ENCODE data around the gene UBE2L5. TPM values are rescaled to one million over a fixed set of nuclear protein-coding genes. Genes with fewer than 3 reads are reported as not detected.

UBE2L5 gene
- total RNA-seq, 2 experiments from 2014 or later: not detected

DNA sequence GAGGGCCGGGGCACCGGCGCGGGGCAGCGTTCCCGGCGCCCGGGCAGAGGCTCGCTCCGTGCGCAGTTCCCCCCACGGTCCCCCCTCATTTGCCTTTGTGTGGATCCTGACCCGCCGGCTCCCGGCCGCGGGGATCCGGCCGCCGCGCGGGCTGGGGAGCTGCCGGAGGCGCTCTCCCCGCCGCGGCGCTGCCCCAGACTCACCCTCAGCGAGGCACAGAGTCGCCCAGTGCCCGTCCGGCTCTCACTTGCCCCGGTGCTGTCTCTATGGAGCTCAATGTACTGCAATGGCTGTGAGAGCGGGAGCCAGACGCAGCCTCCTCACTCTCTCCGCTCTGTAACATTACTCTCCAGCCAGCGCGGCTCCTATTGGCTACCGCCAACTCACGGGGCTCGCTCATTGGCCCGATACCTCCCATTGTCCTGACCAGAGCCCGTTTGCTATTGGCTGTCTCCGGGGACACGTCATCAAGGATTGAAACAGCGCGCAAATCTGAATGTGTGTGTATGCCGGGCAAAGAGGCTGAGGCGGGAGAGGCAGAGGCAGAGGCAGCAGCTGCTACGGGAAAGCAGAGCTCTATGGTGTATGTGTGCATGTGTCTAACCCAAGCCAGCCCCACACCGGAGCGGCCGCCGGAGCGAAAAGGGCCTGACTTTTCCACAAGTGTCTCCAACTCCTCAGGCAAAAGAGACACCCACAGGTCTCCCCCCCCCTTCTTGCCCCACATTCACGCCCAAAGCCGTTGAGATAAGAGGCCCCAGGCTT, 43.5 kb downstream of the UBE2L5 start, which contains the start of gene HMGB1:
Gene HMGB1, minus strand, starts transcription at position 344 of the 765 bp plus-strand sequence. CDS start 2,256 bp downstream, outside the sequence.
- Mint-ChIP-seq H3K27me3 (peaks cover 1% of the 10 kb centered on the region), H3K27ac (peak within 1 kb of the TSS; percentile 97), H3K4me1 (ENCODE audit: low read depth) (peaks cover 25% of the 10 kb centered on the region), H3K4me3 (peak within 1 kb of the TSS; percentile 97), H3K36me3 (ENCODE audit: low read depth) (peaks cover 28% of the 10 kb centered on the region), H3K9me3 (no peaks in the 10 kb centered on the region)
- TF ChIP-seq, protein P1, sequence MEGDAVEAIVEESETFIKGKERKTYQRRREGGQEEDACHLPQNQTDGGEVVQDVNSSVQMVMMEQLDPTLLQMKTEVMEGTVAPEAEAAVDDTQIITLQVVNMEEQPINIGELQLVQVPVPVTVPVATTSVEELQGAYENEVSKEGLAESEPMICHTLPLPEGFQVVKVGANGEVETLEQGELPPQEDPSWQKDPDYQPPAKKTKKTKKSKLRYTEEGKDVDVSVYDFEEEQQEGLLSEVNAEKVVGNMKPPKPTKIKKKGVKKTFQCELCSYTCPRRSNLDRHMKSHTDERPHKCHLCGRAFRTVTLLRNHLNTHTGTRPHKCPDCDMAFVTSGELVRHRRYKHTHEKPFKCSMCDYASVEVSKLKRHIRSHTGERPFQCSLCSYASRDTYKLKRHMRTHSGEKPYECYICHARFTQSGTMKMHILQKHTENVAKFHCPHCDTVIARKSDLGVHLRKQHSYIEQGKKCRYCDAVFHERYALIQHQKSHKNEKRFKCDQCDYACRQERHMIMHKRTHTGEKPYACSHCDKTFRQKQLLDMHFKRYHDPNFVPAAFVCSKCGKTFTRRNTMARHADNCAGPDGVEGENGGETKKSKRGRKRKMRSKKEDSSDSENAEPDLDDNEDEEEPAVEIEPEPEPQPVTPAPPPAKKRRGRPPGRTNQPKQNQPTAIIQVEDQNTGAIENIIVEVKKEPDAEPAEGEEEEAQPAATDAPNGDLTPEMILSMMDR (IDR thresholded peaks at IDR 0.05): no peak
- peak; percentile 90 for ATAC-seq
- intact Hi-C loops (cut with micrococcal nuclease): loop anchor here (5.0 to 10.0 kb wide), 4 partner anchors 91 to 331 kb away; partner anchors contain the start of gene USPL1
- ChIA-PET POLR2A (interaction anchor here (0.5 to 5.5 kb wide), 30 partner anchors 11 to 1061 kb away, joined by 3 to 49 read pairs (median 4); partner anchors contain the start of genes KATNAL1 and USPL1), CTCF (interaction anchor here (0.9 kb wide), 1 partner anchor 106 kb away, joined by 3 read pairs; no protein-coding TSS in a partner anchor)
- peak; percentile 99 for DNase-seq

DNA sequence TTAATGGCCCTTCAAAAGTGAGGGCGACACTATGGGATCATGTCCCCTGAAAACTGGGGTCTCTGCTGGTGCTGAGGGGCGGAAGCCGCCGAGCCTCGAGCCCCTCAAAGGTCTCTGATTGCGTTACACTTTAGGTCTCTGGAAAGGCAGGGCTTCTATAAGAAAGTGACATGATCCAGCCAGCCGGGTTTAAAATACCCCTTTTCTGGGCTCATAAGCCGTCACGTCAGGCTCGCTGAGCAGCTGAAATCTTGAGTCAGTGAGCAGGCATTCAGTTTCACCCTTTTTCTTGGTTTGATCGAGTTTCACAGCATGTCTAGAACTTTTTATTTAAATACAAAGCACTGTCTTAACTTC, 44.0 kb downstream of the UBE2L5 start:
- peaks cover 1% of the 10 kb centered on the region for H3K27me3 Mint-ChIP-seq
- peak; percentile 65 for DNase-seq
- CTCF ChIA-PET: no interaction called here
- peak overlapping the region; percentile 85 for H3K4me3 Mint-ChIP-seq
- H3K9me3 Mint-ChIP-seq: no peaks in the 10 kb centered on the region
- POLR2A ChIA-PET: interaction anchor here (0.5 to 5.5 kb wide), 24 partner anchors 10 to 578 kb away, joined by 3 to 49 read pairs (median 4); partner anchors contain the start of gene USPL1
- peaks cover 23% of the 10 kb centered on the region for H3K4me1 Mint-ChIP-seq (ENCODE audit: low read depth)
- H3K36me3 Mint-ChIP-seq (ENCODE audit: low read depth): peaks cover 26% of the 10 kb centered on the region
- ATAC-seq: peak; percentile 4
- TF ChIP-seq, protein P1 (IDR thresholded peaks at IDR 0.05): no peak
- intact Hi-C loops (cut with micrococcal nuclease): loop anchor here (5.0 to 10.0 kb wide), 4 partner anchors 92 to 332 kb away; partner anchors contain the start of gene USPL1
- H3K27ac Mint-ChIP-seq: peak overlapping the region; percentile 97

DNA sequence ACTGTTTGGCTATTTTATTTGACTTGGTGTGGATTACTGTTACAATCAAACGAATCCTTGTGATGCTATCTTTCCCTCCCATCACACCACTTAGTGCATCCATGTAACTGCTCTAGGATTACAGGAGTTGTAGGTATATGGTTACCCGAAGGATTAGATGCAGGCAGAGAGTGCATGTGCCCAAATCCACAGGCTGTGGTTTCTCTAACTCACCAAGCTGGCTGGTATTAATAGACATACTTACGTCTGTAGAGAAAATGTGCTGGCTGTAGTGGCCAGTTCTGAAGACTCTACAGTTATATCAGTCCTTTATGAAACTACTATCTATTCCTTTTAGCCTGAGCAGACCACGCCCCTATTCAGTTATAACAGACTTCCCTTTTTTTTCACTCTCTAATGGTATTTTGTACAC, 44.6 kb downstream of the UBE2L5 start:
- intact Hi-C loops (cut with micrococcal nuclease): loop anchor here (5.0 to 10.0 kb wide), 4 partner anchors 92 to 332 kb away; partner anchors contain the start of gene USPL1
- Mint-ChIP-seq H3K27me3 (peaks cover 1% of the 10 kb centered on the region), H3K36me3 (ENCODE audit: low read depth) (peaks cover 24% of the 10 kb centered on the region), H3K4me3 (peak overlapping the region; percentile 85), H3K4me1 (ENCODE audit: low read depth) (peaks cover 20% of the 10 kb centered on the region), H3K27ac (peak overlapping the region; percentile 97), H3K9me3 (no peaks in the 10 kb centered on the region)
- CTCF ChIA-PET: interaction anchor here (2.3 kb wide), 1 partner anchor 142 kb away, joined by 6 read pairs; no protein-coding TSS in a partner anchor
- ATAC-seq (no peak), DNase-seq (no peak)
- POLR2A ChIA-PET: interaction anchor here (1.1 to 5.5 kb wide), 15 partner anchors 10 to 335 kb away, joined by 3 to 49 read pairs (median 5); partner anchors contain the start of gene USPL1
- TF ChIP-seq, protein P1 (IDR thresholded peaks at IDR 0.05): no peak

DNA sequence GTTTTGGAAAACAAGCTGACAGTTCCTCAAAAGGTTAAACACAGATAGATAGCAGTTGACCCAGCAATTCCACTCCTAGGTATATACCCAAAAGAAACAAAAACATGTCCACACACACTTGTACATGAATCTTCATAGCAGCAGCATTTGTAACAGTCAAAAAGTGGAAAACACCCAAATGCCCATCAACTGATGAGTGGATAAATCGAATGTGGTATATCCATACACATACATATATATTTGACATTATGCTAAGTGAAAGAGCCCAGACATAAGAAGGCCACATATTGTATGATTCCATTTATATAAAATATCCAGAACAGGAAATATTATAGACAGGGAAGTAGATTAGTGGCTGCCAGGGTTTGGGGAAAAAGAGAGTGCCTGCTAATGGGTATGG, 51.4 kb downstream of the UBE2L5 start:
- Mint-ChIP-seq H3K27me3 (no peaks in the 10 kb centered on the region), H3K27ac (no peak overlapping the region), H3K9me3 (no peaks in the 10 kb centered on the region), H3K36me3 (ENCODE audit: low read depth) (no peaks in the 10 kb centered on the region), H3K4me1 (ENCODE audit: low read depth) (no peaks in the 10 kb centered on the region), H3K4me3 (no peak overlapping the region)
- no peak for DNase-seq
- intact Hi-C loops (cut with micrococcal nuclease): no loop called here
- ATAC-seq: no peak
- ChIA-PET POLR2A (no interaction called here), CTCF (no interaction called here)
- TF ChIP-seq, protein P1 (IDR thresholded peaks at IDR 0.05): no peak
